DOHH2 (cell line): ENCODE measurements around the gene KCNMA1.

Experiments
- EZH2phosphoT487 ChIP-seq: fragments of 200-600 bp; sonication (generic); IDR thresholded peaks from 2 replicates; pipeline ENCODE4 v1.6.1; 2017; ENCODE audit warnings: borderline replicate concordance, mild to moderate bottlenecking, antibody characterized with exemption, low read length, moderate library complexity, mixed read lengths
- TF ChIP-seq, protein P1 (sequence below): fragments of 200-600 bp; sonication (generic); IDR thresholded peaks from one replicate; pipeline ENCODE4 v1.5.1; 2014; ENCODE audit warnings: antibody characterized with exemption, mild to moderate bottlenecking, low read depth, low read length; ENCODE audit not compliant: poor library complexity, severe bottlenecking

- TF ChIP-seq, protein P1, sequence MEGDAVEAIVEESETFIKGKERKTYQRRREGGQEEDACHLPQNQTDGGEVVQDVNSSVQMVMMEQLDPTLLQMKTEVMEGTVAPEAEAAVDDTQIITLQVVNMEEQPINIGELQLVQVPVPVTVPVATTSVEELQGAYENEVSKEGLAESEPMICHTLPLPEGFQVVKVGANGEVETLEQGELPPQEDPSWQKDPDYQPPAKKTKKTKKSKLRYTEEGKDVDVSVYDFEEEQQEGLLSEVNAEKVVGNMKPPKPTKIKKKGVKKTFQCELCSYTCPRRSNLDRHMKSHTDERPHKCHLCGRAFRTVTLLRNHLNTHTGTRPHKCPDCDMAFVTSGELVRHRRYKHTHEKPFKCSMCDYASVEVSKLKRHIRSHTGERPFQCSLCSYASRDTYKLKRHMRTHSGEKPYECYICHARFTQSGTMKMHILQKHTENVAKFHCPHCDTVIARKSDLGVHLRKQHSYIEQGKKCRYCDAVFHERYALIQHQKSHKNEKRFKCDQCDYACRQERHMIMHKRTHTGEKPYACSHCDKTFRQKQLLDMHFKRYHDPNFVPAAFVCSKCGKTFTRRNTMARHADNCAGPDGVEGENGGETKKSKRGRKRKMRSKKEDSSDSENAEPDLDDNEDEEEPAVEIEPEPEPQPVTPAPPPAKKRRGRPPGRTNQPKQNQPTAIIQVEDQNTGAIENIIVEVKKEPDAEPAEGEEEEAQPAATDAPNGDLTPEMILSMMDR = no peak
- TF ChIP-seq EZH2phosphoT487 = no peak
Observed at GRCh38 chr10:76939933-76940468, 697.6 kb downstream of the KCNMA1 start.
